ENCODE measurements around the gene CAMK2D. TPM values are rescaled to one million over a fixed set of nuclear protein-coding genes. Genes with fewer than 3 reads are reported as not detected.

CAMK2D gene
- total RNA-seq, 1 experiment from 2014 or later, result 7.1 TPM

- Histone ChIP-seq H3K9me3 (ENCODE audit: insufficient read depth, low read depth) (no peaks in the 10 kb centered on the region), H3K4me1 (replicated peaks; ENCODE audit: insufficient read depth) (no peaks in the 10 kb centered on the region; the same call in 1 of the 2 replicates), H3K79me2 (ENCODE audit: low read depth) (no peaks in the 10 kb centered on the region), H3K36me3 (ENCODE audit: low read depth) (no peaks in the 10 kb centered on the region), H3F3A (ENCODE audit: insufficient read depth, low read depth) (no peaks in the 10 kb centered on the region), H3K4me2 (no peak overlapping the region), H3K27me3 (ENCODE audit: insufficient read depth, low read depth) (no peaks in the 10 kb centered on the region), H3K9me2 (ENCODE audit: insufficient read depth) (no peaks in the 10 kb centered on the region), H2AFZ (no peak overlapping the region), H3K27ac (no peak overlapping the region), H4K20me1 (ENCODE audit: insufficient read depth) (no peaks in the 10 kb centered on the region), H3K4me3 (no peak overlapping the region)
- BruUV-seq (replicated peaks), result no TSS peak
- CTCF ChIA-PET, result no interaction called here
- intact Hi-C loops (cut with micrococcal nuclease; ENCODE audit: unreplicated experiment), result no loop called here
- POLR2A ChIA-PET (ENCODE audit: unreplicated experiment), result no interaction called here
- DNase-seq, result no peak
- TF ChIP-seq, protein P1, sequence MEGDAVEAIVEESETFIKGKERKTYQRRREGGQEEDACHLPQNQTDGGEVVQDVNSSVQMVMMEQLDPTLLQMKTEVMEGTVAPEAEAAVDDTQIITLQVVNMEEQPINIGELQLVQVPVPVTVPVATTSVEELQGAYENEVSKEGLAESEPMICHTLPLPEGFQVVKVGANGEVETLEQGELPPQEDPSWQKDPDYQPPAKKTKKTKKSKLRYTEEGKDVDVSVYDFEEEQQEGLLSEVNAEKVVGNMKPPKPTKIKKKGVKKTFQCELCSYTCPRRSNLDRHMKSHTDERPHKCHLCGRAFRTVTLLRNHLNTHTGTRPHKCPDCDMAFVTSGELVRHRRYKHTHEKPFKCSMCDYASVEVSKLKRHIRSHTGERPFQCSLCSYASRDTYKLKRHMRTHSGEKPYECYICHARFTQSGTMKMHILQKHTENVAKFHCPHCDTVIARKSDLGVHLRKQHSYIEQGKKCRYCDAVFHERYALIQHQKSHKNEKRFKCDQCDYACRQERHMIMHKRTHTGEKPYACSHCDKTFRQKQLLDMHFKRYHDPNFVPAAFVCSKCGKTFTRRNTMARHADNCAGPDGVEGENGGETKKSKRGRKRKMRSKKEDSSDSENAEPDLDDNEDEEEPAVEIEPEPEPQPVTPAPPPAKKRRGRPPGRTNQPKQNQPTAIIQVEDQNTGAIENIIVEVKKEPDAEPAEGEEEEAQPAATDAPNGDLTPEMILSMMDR (conservative IDR thresholded peaks at IDR 0.05), result no peak
- TF ChIP-seq EZH2 (IDR thresholded peaks at IDR 0.05; ENCODE audit: low read depth), result no peak
Measured at GRCh38 chr4:113677325-113677724, 84.2 kb downstream of the CAMK2D start.

GRCh38 chr4:113675731-113676697 is 85.5 kb downstream of the CAMK2D start:
- H3K4me3 ChIP-seq, result no peak overlapping the region
- no peak overlapping the region for H3K4me2 ChIP-seq
- BruUV-seq (replicated peaks), result no TSS peak
- TF ChIP-seq, protein P1 (conservative IDR thresholded peaks at IDR 0.05), result no peak
- no peak for TF ChIP-seq EZH2 (IDR thresholded peaks at IDR 0.05; ENCODE audit: low read depth)
- ChIA-PET POLR2A (ENCODE audit: unreplicated experiment) (interaction anchor here (0.6 kb wide), 1 partner anchor 25 kb away, joined by 3 read pairs; no protein-coding TSS in a partner anchor), CTCF (no interaction called here)
- no peaks in the 10 kb centered on the region for H3K79me2 ChIP-seq (ENCODE audit: low read depth)
- H2AFZ ChIP-seq, result no peak overlapping the region
- H3K27me3 ChIP-seq (ENCODE audit: insufficient read depth, low read depth), result no peaks in the 10 kb centered on the region
- no peaks in the 10 kb centered on the region for H3F3A ChIP-seq (ENCODE audit: insufficient read depth, low read depth)
- no peak for DNase-seq
- no peaks in the 10 kb centered on the region for H3K9me2 ChIP-seq (ENCODE audit: insufficient read depth)
- H3K36me3 ChIP-seq (ENCODE audit: low read depth), result no peaks in the 10 kb centered on the region
- H4K20me1 ChIP-seq (ENCODE audit: insufficient read depth), result no peaks in the 10 kb centered on the region
- intact Hi-C loops (cut with micrococcal nuclease; ENCODE audit: unreplicated experiment), result no loop called here
- no peak overlapping the region for H3K27ac ChIP-seq
- no peaks in the 10 kb centered on the region; the same call in 1 of the 2 replicates for H3K4me1 ChIP-seq (replicated peaks; ENCODE audit: insufficient read depth)
- H3K9me3 ChIP-seq (ENCODE audit: insufficient read depth, low read depth), result no peaks in the 10 kb centered on the region

GRCh38 chr4:113674733-113675132 is 86.8 kb downstream of the CAMK2D start:
- Histone ChIP-seq H3K27me3 (ENCODE audit: insufficient read depth, low read depth) (no peaks in the 10 kb centered on the region), H3K4me1 (replicated peaks; ENCODE audit: insufficient read depth) (no peaks in the 10 kb centered on the region; the same call in 1 of the 2 replicates), H3K79me2 (ENCODE audit: low read depth) (no peaks in the 10 kb centered on the region), H4K20me1 (ENCODE audit: insufficient read depth) (no peaks in the 10 kb centered on the region), H3K9me3 (ENCODE audit: insufficient read depth, low read depth) (no peaks in the 10 kb centered on the region), H3K4me2 (no peak overlapping the region), H3K27ac (no peak overlapping the region), H3F3A (ENCODE audit: insufficient read depth, low read depth) (no peaks in the 10 kb centered on the region), H3K9me2 (ENCODE audit: insufficient read depth) (no peaks in the 10 kb centered on the region), H2AFZ (no peak overlapping the region), H3K36me3 (ENCODE audit: low read depth) (no peaks in the 10 kb centered on the region), H3K4me3 (no peak overlapping the region)
- intact Hi-C loops (cut with micrococcal nuclease; ENCODE audit: unreplicated experiment), result no loop called here
- POLR2A ChIA-PET (ENCODE audit: unreplicated experiment), result no interaction called here
- BruUV-seq (replicated peaks), result no TSS peak
- CTCF ChIA-PET, result no interaction called here
- no peak for DNase-seq
- TF ChIP-seq EZH2 (IDR thresholded peaks at IDR 0.05; ENCODE audit: low read depth), result no peak
- TF ChIP-seq, protein P1 (conservative IDR thresholded peaks at IDR 0.05), result no peak

Data from PC-9 (cell line).